ENCODE results near the gene DAP.

Gene DAP

DNA sequence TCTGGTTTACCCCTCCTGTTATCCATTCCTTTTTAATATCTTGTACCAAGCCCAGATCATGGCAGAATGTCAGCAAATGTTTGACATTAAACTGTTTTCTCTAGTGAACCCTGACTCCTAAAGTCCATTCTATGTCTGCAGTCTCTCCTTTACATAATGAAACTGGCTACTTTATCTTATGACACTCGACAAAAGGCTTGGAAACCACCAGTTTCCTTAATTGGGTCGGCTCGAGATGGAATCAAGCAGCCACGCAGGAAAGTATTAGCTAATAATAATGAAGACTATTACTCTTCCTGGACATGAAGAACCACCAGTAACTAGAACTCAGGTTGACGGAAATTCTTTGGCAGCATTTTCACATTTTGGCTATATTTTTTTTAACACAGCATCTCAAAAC, 17.5 kb downstream of the DAP start:
- peaks cover 2% of the 10 kb centered on the region for H3K36me3 ChIP-seq (ENCODE audit: control insufficient read depth, insufficient read depth, low read length)
- no peak overlapping the region for H3K18ac ChIP-seq (ENCODE audit: low read length)
- H3K79me1 ChIP-seq (ENCODE audit: low read length), result no peaks in the 10 kb centered on the region
- no peak overlapping the region for H3K4me2 ChIP-seq (ENCODE audit: low read length)
- H2BK120ac ChIP-seq (ENCODE audit: low read depth, low read length), result no peak overlapping the region
- H3K9ac ChIP-seq (ENCODE audit: low read length), result no peak overlapping the region
- no CpG with 5 or more reads among the region's 5 CpGs for WGBS (ENCODE audit: extremely low coverage, insufficient coverage, low lambda C conversion rate)
- no peak for DNase-seq
- no peak overlapping the region for H3K4ac ChIP-seq (ENCODE audit: low read depth, low read length)
- no peak overlapping the region for H4K5ac ChIP-seq (ENCODE audit: low read length)
- H3K79me2 ChIP-seq (ENCODE audit: control insufficient read depth, insufficient read depth, low read length), result no peaks in the 10 kb centered on the region
- no peaks in the 10 kb centered on the region for H3K4me1 ChIP-seq (ENCODE audit: control insufficient read depth, low read depth, low read length)
- H2AK5ac ChIP-seq (ENCODE audit: low read length), result no peak overlapping the region
- no peak overlapping the region for H2BK15ac ChIP-seq (replicated peaks; ENCODE audit: low read depth)
- H2BK5ac ChIP-seq (ENCODE audit: low read length), result no peak overlapping the region
- no peak overlapping the region for H3K56ac ChIP-seq (ENCODE audit: low read length)
- H3K27ac ChIP-seq (ENCODE audit: low read depth, low read length), result no peak overlapping the region
- no peaks in the 10 kb centered on the region for H3K27me3 ChIP-seq (ENCODE audit: insufficient read depth, low read length, poor library complexity)
- no peak overlapping the region for H3K4me3 ChIP-seq (ENCODE audit: low read length)
- H3K23ac ChIP-seq (ENCODE audit: low read length), result no peak overlapping the region
- no peak overlapping the region for H4K8ac ChIP-seq (ENCODE audit: low read depth, low read length)

DNA sequence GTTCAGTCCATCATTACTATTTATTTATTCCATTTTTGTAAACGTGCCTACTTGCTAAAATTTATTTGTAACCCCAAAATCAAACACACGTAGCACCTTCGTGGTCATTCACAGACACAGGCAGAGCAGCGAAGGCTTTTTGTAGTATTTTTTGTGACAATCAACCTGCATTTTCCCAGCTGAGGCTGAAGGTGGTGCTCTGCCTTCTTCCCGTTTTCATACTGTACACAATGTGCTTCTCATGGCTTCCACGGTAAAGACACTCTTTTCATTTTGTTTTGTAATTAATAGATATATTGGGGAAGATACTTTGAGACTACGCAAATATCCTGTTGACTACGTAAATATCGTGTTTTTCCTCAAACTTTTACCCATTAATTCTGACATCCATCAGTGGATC, 19.4 kb downstream of the DAP start:
- Histone ChIP-seq H3K36me3 (ENCODE audit: control insufficient read depth, insufficient read depth, low read length) (peaks cover 2% of the 10 kb centered on the region), H3K4ac (ENCODE audit: low read depth, low read length) (no peak overlapping the region)
- WGBS (ENCODE audit: extremely low coverage, insufficient coverage, low lambda C conversion rate), result no CpG with 5 or more reads among the region's 9 CpGs

DNA sequence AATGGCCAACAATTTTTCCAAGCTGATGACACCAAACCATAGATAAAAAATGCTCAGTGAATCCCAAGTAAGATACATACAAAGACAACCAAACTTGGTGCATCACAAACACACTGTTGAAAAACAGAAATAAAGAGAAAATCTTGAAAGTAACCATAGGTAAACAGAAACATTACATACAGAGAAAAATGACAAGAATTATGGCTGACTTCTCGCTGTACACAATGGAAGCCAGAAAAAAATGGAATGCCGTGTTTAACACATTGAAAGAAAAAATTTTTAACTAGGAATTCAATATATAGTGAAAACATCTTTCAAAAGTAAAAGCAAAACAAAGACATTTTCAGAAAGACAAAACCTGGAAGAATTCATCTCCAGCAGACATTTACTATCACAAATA, 20.6 kb downstream of the DAP start:
- H4K8ac ChIP-seq (ENCODE audit: low read depth, low read length), result no peak overlapping the region
- no peak overlapping the region for H3K4ac ChIP-seq (ENCODE audit: low read depth, low read length)
- no peak overlapping the region for H4K5ac ChIP-seq (ENCODE audit: low read length)
- no peak overlapping the region for H3K23ac ChIP-seq (ENCODE audit: low read length)
- no peak overlapping the region for H3K27ac ChIP-seq (ENCODE audit: low read depth, low read length)
- H3K9ac ChIP-seq (ENCODE audit: low read length), result no peak overlapping the region
- H3K36me3 ChIP-seq (ENCODE audit: control insufficient read depth, insufficient read depth, low read length), result peaks cover 2% of the 10 kb centered on the region
- no peak overlapping the region for H2AK5ac ChIP-seq (ENCODE audit: low read length)
- no peak overlapping the region for H2BK120ac ChIP-seq (ENCODE audit: low read depth, low read length)
- no peak overlapping the region for H3K4me2 ChIP-seq (ENCODE audit: low read length)
- H3K79me1 ChIP-seq (ENCODE audit: low read length), result no peaks in the 10 kb centered on the region
- H2BK5ac ChIP-seq (ENCODE audit: low read length), result no peak overlapping the region
- H3K79me2 ChIP-seq (ENCODE audit: control insufficient read depth, insufficient read depth, low read length), result no peaks in the 10 kb centered on the region
- no peak overlapping the region for H3K56ac ChIP-seq (ENCODE audit: low read length)
- WGBS (ENCODE audit: extremely low coverage, insufficient coverage, low lambda C conversion rate), result no CpG with 5 or more reads among the region's 2 CpGs
- H3K4me3 ChIP-seq (ENCODE audit: low read length), result no peak overlapping the region
- no peaks in the 10 kb centered on the region for H3K4me1 ChIP-seq (ENCODE audit: control insufficient read depth, low read depth, low read length)
- no peak overlapping the region for H3K18ac ChIP-seq (ENCODE audit: low read length)
- H2BK15ac ChIP-seq (replicated peaks; ENCODE audit: low read depth), result no peak overlapping the region
- no peaks in the 10 kb centered on the region for H3K27me3 ChIP-seq (ENCODE audit: insufficient read depth, low read length, poor library complexity)
- no peak for DNase-seq

More for the DNA sequence above, 19.4 kb downstream of the DAP start:
- H2BK120ac ChIP-seq (ENCODE audit: low read depth, low read length), result no peak overlapping the region
- no peak overlapping the region for H3K56ac ChIP-seq (ENCODE audit: low read length)
- no peak overlapping the region for H2BK5ac ChIP-seq (ENCODE audit: low read length)
- no peak overlapping the region for H3K23ac ChIP-seq (ENCODE audit: low read length)
- H3K9ac ChIP-seq (ENCODE audit: low read length), result no peak overlapping the region
- H3K18ac ChIP-seq (ENCODE audit: low read length), result no peak overlapping the region
- no peak overlapping the region for H3K4me2 ChIP-seq (ENCODE audit: low read length)
- no peak overlapping the region for H2AK5ac ChIP-seq (ENCODE audit: low read length)
- no peak overlapping the region for H2BK15ac ChIP-seq (replicated peaks; ENCODE audit: low read depth)
- DNase-seq, result no peak
- no peaks in the 10 kb centered on the region for H3K79me1 ChIP-seq (ENCODE audit: low read length)
- H4K5ac ChIP-seq (ENCODE audit: low read length), result no peak overlapping the region
- H3K27me3 ChIP-seq (ENCODE audit: insufficient read depth, low read length, poor library complexity), result no peaks in the 10 kb centered on the region
- H4K8ac ChIP-seq (ENCODE audit: low read depth, low read length), result no peak overlapping the region
- H3K4me1 ChIP-seq (ENCODE audit: control insufficient read depth, low read depth, low read length), result no peaks in the 10 kb centered on the region
- H3K27ac ChIP-seq (ENCODE audit: low read depth, low read length), result no peak overlapping the region
- H3K79me2 ChIP-seq (ENCODE audit: control insufficient read depth, insufficient read depth, low read length), result no peaks in the 10 kb centered on the region
- H3K4me3 ChIP-seq (ENCODE audit: low read length), result no peak overlapping the region

DNA sequence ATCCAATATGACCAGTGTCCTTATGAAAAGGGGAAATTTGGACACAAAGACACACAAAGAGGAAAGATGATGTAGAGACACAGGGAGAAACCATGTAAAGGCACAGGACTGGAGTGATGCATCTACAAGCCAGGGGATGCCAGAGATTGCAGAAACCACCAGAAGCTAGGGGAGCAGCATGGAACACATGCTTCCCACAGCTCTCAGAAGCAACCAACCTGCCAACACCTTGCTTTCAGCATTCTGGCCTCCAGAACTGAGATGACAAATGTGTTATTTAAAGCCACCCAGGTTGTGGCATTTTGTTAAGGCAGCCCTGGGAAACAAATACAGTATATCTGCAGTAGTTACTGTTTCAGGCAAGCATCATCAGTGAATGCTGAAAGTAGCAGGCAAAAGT, 23.2 kb downstream of the DAP start:
- H3K27me3 ChIP-seq (ENCODE audit: insufficient read depth, low read length, poor library complexity), result no peaks in the 10 kb centered on the region
- no peak overlapping the region for H3K56ac ChIP-seq (ENCODE audit: low read length)
- no peak overlapping the region for H3K9ac ChIP-seq (ENCODE audit: low read length)
- H3K18ac ChIP-seq (ENCODE audit: low read length), result no peak overlapping the region
- no peak overlapping the region for H3K23ac ChIP-seq (ENCODE audit: low read length)
- H3K4me1 ChIP-seq (ENCODE audit: control insufficient read depth, low read depth, low read length), result no peaks in the 10 kb centered on the region
- H3K4ac ChIP-seq (ENCODE audit: low read depth, low read length), result no peak overlapping the region
- H3K36me3 ChIP-seq (ENCODE audit: control insufficient read depth, insufficient read depth, low read length), result no peaks in the 10 kb centered on the region
- H4K5ac ChIP-seq (ENCODE audit: low read length), result no peak overlapping the region
- no peak overlapping the region for H2AK5ac ChIP-seq (ENCODE audit: low read length)
- no peaks in the 10 kb centered on the region for H3K79me2 ChIP-seq (ENCODE audit: control insufficient read depth, insufficient read depth, low read length)
- no peak overlapping the region for H3K4me3 ChIP-seq (ENCODE audit: low read length)
- no peaks in the 10 kb centered on the region for H3K79me1 ChIP-seq (ENCODE audit: low read length)
- H2BK120ac ChIP-seq (ENCODE audit: low read depth, low read length), result no peak overlapping the region
- H2BK15ac ChIP-seq (replicated peaks; ENCODE audit: low read depth), result no peak overlapping the region
- H3K4me2 ChIP-seq (ENCODE audit: low read length), result no peak overlapping the region
- DNase-seq, result no peak
- no peak overlapping the region for H4K8ac ChIP-seq (ENCODE audit: low read depth, low read length)
- no peak overlapping the region for H3K27ac ChIP-seq (ENCODE audit: low read depth, low read length)
- no peak overlapping the region for H2BK5ac ChIP-seq (ENCODE audit: low read length)

DNA sequence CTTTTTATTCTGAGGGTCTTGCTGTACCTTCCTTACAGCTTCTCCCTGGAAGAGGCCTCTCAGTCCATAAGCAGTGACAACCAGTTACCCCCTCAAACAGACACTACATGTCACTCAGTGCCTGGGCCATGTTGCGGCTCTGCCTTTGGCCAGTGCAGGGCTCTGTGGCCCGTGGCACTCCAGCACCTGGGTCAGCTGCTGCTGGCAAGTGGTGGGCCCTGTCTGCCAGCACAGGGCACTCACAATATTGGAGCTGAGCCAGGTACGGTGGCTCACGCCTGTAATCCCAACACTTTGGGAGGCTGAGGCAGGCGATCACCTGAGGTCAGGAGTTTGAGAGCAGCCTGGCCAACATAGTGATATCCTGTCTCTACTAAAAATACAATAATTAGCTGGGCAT, 24.2 kb downstream of the DAP start:
- WGBS (ENCODE audit: extremely low coverage, insufficient coverage, low lambda C conversion rate), result no CpG with 5 or more reads among the region's 5 CpGs
- Histone ChIP-seq H3K79me2 (ENCODE audit: control insufficient read depth, insufficient read depth, low read length) (no peaks in the 10 kb centered on the region), H3K4ac (ENCODE audit: low read depth, low read length) (no peak overlapping the region), H3K9ac (ENCODE audit: low read length) (no peak overlapping the region), H3K18ac (ENCODE audit: low read length) (no peak overlapping the region), H3K4me1 (ENCODE audit: control insufficient read depth, low read depth, low read length) (no peaks in the 10 kb centered on the region), H4K8ac (ENCODE audit: low read depth, low read length) (no peak overlapping the region), H2BK5ac (ENCODE audit: low read length) (no peak overlapping the region), H3K27me3 (ENCODE audit: insufficient read depth, low read length, poor library complexity) (no peaks in the 10 kb centered on the region), H3K36me3 (ENCODE audit: control insufficient read depth, insufficient read depth, low read length) (no peaks in the 10 kb centered on the region), H3K4me2 (ENCODE audit: low read length) (no peak overlapping the region), H3K27ac (ENCODE audit: low read depth, low read length) (no peak overlapping the region), H2AK5ac (ENCODE audit: low read length) (no peak overlapping the region), H3K79me1 (ENCODE audit: low read length) (no peaks in the 10 kb centered on the region), H2BK15ac (replicated peaks; ENCODE audit: low read depth) (no peak overlapping the region), H2BK120ac (ENCODE audit: low read depth, low read length) (no peak overlapping the region), H3K4me3 (ENCODE audit: low read length) (no peak overlapping the region), H3K56ac (ENCODE audit: low read length) (no peak overlapping the region), H3K23ac (ENCODE audit: low read length) (no peak overlapping the region), H4K5ac (ENCODE audit: low read length) (no peak overlapping the region)
- no peak for DNase-seq

DNA sequence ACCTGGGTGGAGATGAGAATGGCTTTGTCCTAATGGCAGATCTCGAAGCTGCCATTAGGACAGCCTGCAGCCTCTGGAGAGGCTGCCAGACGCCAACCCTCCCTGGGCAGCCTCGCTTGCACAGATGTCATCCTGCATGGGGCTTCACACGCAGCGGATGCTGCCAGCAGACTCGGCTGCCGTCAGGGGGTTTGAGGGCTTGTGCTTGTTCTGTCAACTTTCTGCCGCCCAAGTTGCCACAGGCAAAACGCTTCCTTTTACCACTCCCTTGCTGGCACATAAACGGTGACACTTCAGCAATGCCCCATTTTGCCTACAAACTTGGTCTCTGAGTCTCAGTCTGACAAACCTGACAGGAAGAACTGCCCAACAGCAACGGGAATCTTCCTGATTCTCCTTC, 24.7 kb downstream of the DAP start:
- Histone ChIP-seq H3K4me1 (ENCODE audit: control insufficient read depth, low read depth, low read length) (no peaks in the 10 kb centered on the region), H3K56ac (ENCODE audit: low read length) (peak overlapping the region; percentile 7), H3K4ac (ENCODE audit: low read depth, low read length) (no peak overlapping the region), H3K4me3 (ENCODE audit: low read length) (no peak overlapping the region), H3K4me2 (ENCODE audit: low read length) (no peak overlapping the region), H3K18ac (ENCODE audit: low read length) (no peak overlapping the region), H3K9ac (ENCODE audit: low read length) (no peak overlapping the region), H3K27me3 (ENCODE audit: insufficient read depth, low read length, poor library complexity) (no peaks in the 10 kb centered on the region), H3K79me2 (ENCODE audit: control insufficient read depth, insufficient read depth, low read length) (no peaks in the 10 kb centered on the region), H3K27ac (ENCODE audit: low read depth, low read length) (no peak overlapping the region), H2BK5ac (ENCODE audit: low read length) (no peak overlapping the region), H3K23ac (ENCODE audit: low read length) (no peak overlapping the region), H4K5ac (ENCODE audit: low read length) (no peak overlapping the region), H2BK15ac (replicated peaks; ENCODE audit: low read depth) (no peak overlapping the region), H2BK120ac (ENCODE audit: low read depth, low read length) (no peak overlapping the region), H2AK5ac (ENCODE audit: low read length) (no peak overlapping the region), H3K79me1 (ENCODE audit: low read length) (no peaks in the 10 kb centered on the region), H3K36me3 (ENCODE audit: control insufficient read depth, insufficient read depth, low read length) (no peaks in the 10 kb centered on the region), H4K8ac (ENCODE audit: low read depth, low read length) (no peak overlapping the region)
- WGBS (ENCODE audit: extremely low coverage, insufficient coverage, low lambda C conversion rate), result no CpG with 5 or more reads among the region's 11 CpGs
- DNase-seq, result no peak

Measured in mesendoderm (in vitro differentiated cells).